Mesenchymal stem cell (in vitro differentiated cells and primary cell): ENCODE data around the gene IFNA4.
A peak's percentile ranks its signal among the peaks of the same experiment; 100 is the strongest.
"Not testable (repeated sequence)": the region's sequence is repeated elsewhere in the genome, so short reads cannot be mapped to it uniquely, and the experiment has no call there.

Experiments used
- DNase-seq: peaks from one replicate; pipeline ENCODE4 v3.0.0-alpha.2; 2013
- H2AFZ ChIP-seq: one replicate; pipeline ENCODE4 v1.6.1; 2013; ENCODE audit warnings: low read depth, mild to moderate bottlenecking, control low read depth, inconsistent platforms, low read length, moderate library complexity
- H2AK5ac ChIP-seq: 2 replicates; pipeline ENCODE4 v1.6.1; 2013; ENCODE audit warnings: low read length, moderate library complexity, mild to moderate bottlenecking, inconsistent platforms; ENCODE audit not compliant: severe bottlenecking
- H2BK120ac ChIP-seq: one replicate; pipeline ENCODE4 v1.6.1; 2013; ENCODE audit warnings: low read depth, mild to moderate bottlenecking, inconsistent platforms, low read length, moderate library complexity
- H2BK12ac ChIP-seq, 2 experiments: one replicate each; pipeline ENCODE4 v1.6.1; 2013; ENCODE audit warnings: inconsistent platforms in 2 of 2, low read length in 2 of 2, mild to moderate bottlenecking in 2 of 2, moderate library complexity in 2 of 2, control low read depth in 1 of 2
- H2BK15ac ChIP-seq: one replicate; pipeline ENCODE4 v1.6.1; 2013; ENCODE audit warnings: mild to moderate bottlenecking, low read depth, inconsistent platforms; ENCODE audit not compliant: poor library complexity, severe bottlenecking
- H2BK5ac ChIP-seq: 2 replicates; pipeline ENCODE4 v1.6.1; 2013; ENCODE audit warnings: low read depth, mild to moderate bottlenecking, low read length, control low read depth, inconsistent platforms; ENCODE audit not compliant: poor library complexity, severe bottlenecking
- H3K14ac ChIP-seq, 2 experiments: one replicate each; pipeline ENCODE4 v1.6.1; 2013; ENCODE audit warnings: inconsistent platforms in 2 of 2, low read length in 2 of 2, control low read depth in 1 of 2, mild to moderate bottlenecking in 1 of 2, moderate library complexity in 1 of 2
- H3K18ac ChIP-seq, 2 experiments: one replicate each; pipeline ENCODE4 v1.6.1; 2013; ENCODE audit warnings: inconsistent platforms in 2 of 2, low read length in 2 of 2, control low read depth in 1 of 2, low read depth in 1 of 2, mild to moderate bottlenecking in 1 of 2
- H3K23ac ChIP-seq, 2 experiments: one replicate each; pipeline ENCODE4 v1.6.1; 2013; ENCODE audit warnings: inconsistent platforms in 2 of 2, low read length in 2 of 2, mild to moderate bottlenecking in 2 of 2, moderate library complexity in 2 of 2, control low read depth in 1 of 2
- H3K27ac ChIP-seq: 2 replicates; pipeline ENCODE4 v1.5.1; 2013; ENCODE audit warnings: mild to moderate bottlenecking, moderate library complexity, low read length, control low read depth, inconsistent platforms; ENCODE audit not compliant: poor library complexity, severe bottlenecking
- H3K27me3 ChIP-seq, 2 experiments: 2 replicates each; pipeline versions ENCODE4 v1.6.1 to v1.7.0; 2013; ENCODE audit warnings: low read length in 2 of 2, mild to moderate bottlenecking in 2 of 2, moderate library complexity in 2 of 2, control low read depth in 1 of 2, inconsistent platforms in 1 of 2; ENCODE audit not compliant: control insufficient read depth in 1 of 2, insufficient read depth in 1 of 2
- H3K36me3 ChIP-seq, 2 experiments: 2 replicates each; pipeline versions ENCODE4 v1.6.1 to v1.7.0; 2013; ENCODE audit warnings: low read length in 2 of 2, control low read depth in 1 of 2, inconsistent platforms in 1 of 2, low read depth in 1 of 2, mild to moderate bottlenecking in 1 of 2; ENCODE audit not compliant: insufficient read depth in 2 of 2, control insufficient read depth in 1 of 2
- H3K4ac ChIP-seq, 2 experiments: one replicate each; pipeline ENCODE4 v1.6.1; 2013; ENCODE audit warnings: inconsistent platforms in 2 of 2, low read length in 2 of 2, mild to moderate bottlenecking in 2 of 2, moderate library complexity in 2 of 2, control low read depth in 1 of 2, low read depth in 1 of 2
- H3K4me1 ChIP-seq: 2 replicates; pipeline ENCODE4 v1.6.1; 2013; ENCODE audit warnings: low read depth, low read length, control low read depth; ENCODE audit not compliant: control insufficient read depth, insufficient read depth
- H3K4me2 ChIP-seq: 2 replicates; pipeline ENCODE4 v1.6.1; 2013; ENCODE audit warnings: low read length, mild to moderate bottlenecking, inconsistent platforms; ENCODE audit not compliant: poor library complexity, severe bottlenecking
- H3K4me3 ChIP-seq, 2 experiments: 2 replicates each; pipeline versions ENCODE4 v1.5.1 to v1.7.0; 2013; ENCODE audit warnings: low read length in 2 of 2, mild to moderate bottlenecking in 2 of 2, control low read depth in 1 of 2, low read depth in 1 of 2; ENCODE audit not compliant: insufficient read depth in 1 of 2
- H3K79me1 ChIP-seq: replicated peaks from 2 replicates; pipeline ENCODE4 v1.6.1; 2013; ENCODE audit warnings: mild to moderate bottlenecking, control low read depth, low read length, inconsistent platforms; ENCODE audit not compliant: poor library complexity, severe bottlenecking
- H3K9ac ChIP-seq: 2 replicates; pipeline ENCODE4 v1.7.0; 2013; ENCODE audit warnings: mild to moderate bottlenecking, low read length, moderate library complexity
- H3K9me3 ChIP-seq: 2 replicates; pipeline ENCODE4 v1.7.0; 2013; ENCODE audit warnings: mild to moderate bottlenecking, low read length; ENCODE audit not compliant: control insufficient read depth
- H4K8ac ChIP-seq: one replicate; pipeline ENCODE4 v1.6.1; 2013; ENCODE audit warnings: inconsistent platforms, mild to moderate bottlenecking, low read length, moderate library complexity
- H4K91ac ChIP-seq: one replicate; pipeline ENCODE4 v1.6.1; 2013; ENCODE audit warnings: mild to moderate bottlenecking, low read length, inconsistent platforms
- WGBS: methylation state at CpG from one replicate; pipeline ENCODE4 v1.1.7; 2013; ENCODE audit warnings: mixed read lengths; 5-methylcytosine and 5-hydroxymethylcytosine counted together

IFNA4 gene

DNA sequence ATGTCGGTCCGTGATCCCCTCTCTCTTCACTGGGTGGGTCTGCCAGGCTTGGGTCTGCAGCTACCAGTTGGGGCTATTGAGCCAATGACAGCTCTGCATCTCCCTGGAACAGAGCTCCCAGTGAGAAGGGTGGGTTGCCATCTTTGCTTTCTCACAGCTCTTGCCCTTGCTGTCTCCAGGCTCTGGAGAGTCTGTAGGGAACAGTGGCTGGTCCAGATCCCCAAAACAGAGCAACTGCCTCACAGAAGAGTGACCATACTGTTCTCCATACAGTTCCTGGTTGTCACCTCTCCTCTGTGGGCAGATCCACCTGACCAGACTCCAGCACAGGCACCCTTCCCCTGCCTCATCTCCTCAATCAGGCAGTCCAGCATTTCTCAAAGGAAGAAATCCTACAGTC is 45.9 kb upstream of the IFNA4 start:
- H2BK15ac ChIP-seq: no peak overlapping the region
- WGBS: 84% methylated on average over 2 of the region's 2 CpGs

GRCh38 chr9:21228122-21228521 is 40.7 kb upstream of the IFNA4 start, which contains the start of gene IFNA17:
Gene IFNA17 (minus strand): TSS chr9:21228222. CDS start chr9:21228173, 49 bp downstream.
- no peak within 1 kb of the TSS for H2BK12ac ChIP-seq
- H3K27ac ChIP-seq: no peak within 1 kb of the TSS
- no peak within 1 kb of the TSS for H3K4ac ChIP-seq
- no peaks in the 10 kb centered on the region for H3K4me1 ChIP-seq
- H3K23ac ChIP-seq: no peak within 1 kb of the TSS
- no peak within 1 kb of the TSS for H3K18ac ChIP-seq
- no peaks in the 10 kb centered on the region for H3K79me1 ChIP-seq
- H3K4me2 ChIP-seq: no peak within 1 kb of the TSS
- H2AK5ac ChIP-seq: no peak within 1 kb of the TSS
- no peak within 1 kb of the TSS for H3K9ac ChIP-seq
- H4K8ac ChIP-seq: no peak within 1 kb of the TSS
- DNase-seq: no peak
- no peak within 1 kb of the TSS for H3K4me3 ChIP-seq
- no peaks in the 10 kb centered on the region for H3K36me3 ChIP-seq
- peaks cover 2 to 5% of the 10 kb centered on the region in 2 experiments for H3K27me3 ChIP-seq
- no peaks in the 10 kb centered on the region for H3K9me3 ChIP-seq
- H2AFZ ChIP-seq: no peak within 1 kb of the TSS
- no peak within 1 kb of the TSS for H2BK120ac ChIP-seq
- H2BK15ac ChIP-seq: no peak within 1 kb of the TSS
- H2BK5ac ChIP-seq: no peak within 1 kb of the TSS
- no peak within 1 kb of the TSS for H4K91ac ChIP-seq
- no peak within 1 kb of the TSS for H3K14ac ChIP-seq
- WGBS: no CpG with 5 or more reads among the region's 2 CpGs

More for the DNA sequence above, 45.9 kb upstream of the IFNA4 start:
- H3K4me1 ChIP-seq: no peaks in the 10 kb centered on the region
- no peak overlapping the region for H3K27ac ChIP-seq
- peaks cover 8 to 12% of the 10 kb centered on the region in 2 experiments for H3K27me3 ChIP-seq
- H2AK5ac ChIP-seq: no peak overlapping the region
- DNase-seq: no peak
- peak overlapping the region in 1 of 2 experiments; percentile 12 for H3K18ac ChIP-seq
- no peak overlapping the region for H2BK5ac ChIP-seq
- no peaks in the 10 kb centered on the region for H3K79me1 ChIP-seq
- H4K8ac ChIP-seq: no peak overlapping the region
- no peak overlapping the region for H2AFZ ChIP-seq
- H4K91ac ChIP-seq: no peak overlapping the region
- no peak overlapping the region for H3K4me2 ChIP-seq
- no peak overlapping the region for H2BK120ac ChIP-seq
- no peaks in the 10 kb centered on the region for H3K36me3 ChIP-seq
- H3K4ac ChIP-seq: no peak overlapping the region
- H3K23ac ChIP-seq: no peak overlapping the region
- peak overlapping the region in 1 of 2 experiments; percentile 48 for H3K14ac ChIP-seq
- no peak overlapping the region for H2BK12ac ChIP-seq
- H3K9ac ChIP-seq: no peak overlapping the region
- no peak overlapping the region for H3K4me3 ChIP-seq
- no peaks in the 10 kb centered on the region for H3K9me3 ChIP-seq

GRCh38 chr9:21217211-21217610 is 29.8 kb upstream of the IFNA4 start, which contains the start of gene IFNA16:
Gene IFNA16 (minus strand): TSS chr9:21217311. CDS start chr9:21217305, 6 bp downstream.
- H2BK5ac ChIP-seq, H2BK120ac ChIP-seq, H4K8ac ChIP-seq, H3K36me3 ChIP-seq, H3K18ac ChIP-seq, H3K9ac ChIP-seq, H3K27me3 ChIP-seq, H3K9me3 ChIP-seq, H2AK5ac ChIP-seq, H2BK12ac ChIP-seq, H3K23ac ChIP-seq, DNase-seq, H4K91ac ChIP-seq, H3K79me1 ChIP-seq, H3K4me2 ChIP-seq, H2AFZ ChIP-seq, H3K4ac ChIP-seq, H3K4me1 ChIP-seq, H3K4me3 ChIP-seq, H2BK15ac ChIP-seq, H3K27ac ChIP-seq, H3K14ac ChIP-seq: not testable (repeated sequence)
- WGBS: 88% methylated on average over 1 of the region's 1 CpG

GRCh38 chr9:21213411-21214326 is 26.3 kb upstream of the IFNA4 start:
- H3K36me3 ChIP-seq: not testable (repeated sequence)

More at GRCh38 chr9:21213411-21214326, 26.3 kb upstream of the IFNA4 start:
- H3K79me1 ChIP-seq, H2AFZ ChIP-seq, H4K91ac ChIP-seq, H2BK120ac ChIP-seq, H3K23ac ChIP-seq, H2BK12ac ChIP-seq, H3K4me1 ChIP-seq, H3K4me2 ChIP-seq, H3K18ac ChIP-seq, H3K4ac ChIP-seq, H4K8ac ChIP-seq, H2AK5ac ChIP-seq, H2BK15ac ChIP-seq, H2BK5ac ChIP-seq, H3K4me3 ChIP-seq, H3K9me3 ChIP-seq, H3K27ac ChIP-seq, H3K14ac ChIP-seq, H3K27me3 ChIP-seq: not testable (repeated sequence)
- WGBS: 86% methylated on average over 1 of the region's 5 CpGs
- peak overlapping the region; percentile 11 for H3K9ac ChIP-seq
- peak; percentile 2 for DNase-seq
